GM12873 (cell line): ENCODE measurements around the gene PTDSS2.

Source experiments
- TF ChIP-seq, protein P1 (sequence below): IDR thresholded peaks from 2 replicates; pipeline ENCODE4 v1.5.1; 2012; ENCODE audit warnings: low read depth, mild to moderate bottlenecking, moderate library complexity, low read length, control low read depth; ENCODE audit not compliant: insufficient read depth; ENCODE audit errors: missing control alignments

Gene PTDSS2

DNA sequence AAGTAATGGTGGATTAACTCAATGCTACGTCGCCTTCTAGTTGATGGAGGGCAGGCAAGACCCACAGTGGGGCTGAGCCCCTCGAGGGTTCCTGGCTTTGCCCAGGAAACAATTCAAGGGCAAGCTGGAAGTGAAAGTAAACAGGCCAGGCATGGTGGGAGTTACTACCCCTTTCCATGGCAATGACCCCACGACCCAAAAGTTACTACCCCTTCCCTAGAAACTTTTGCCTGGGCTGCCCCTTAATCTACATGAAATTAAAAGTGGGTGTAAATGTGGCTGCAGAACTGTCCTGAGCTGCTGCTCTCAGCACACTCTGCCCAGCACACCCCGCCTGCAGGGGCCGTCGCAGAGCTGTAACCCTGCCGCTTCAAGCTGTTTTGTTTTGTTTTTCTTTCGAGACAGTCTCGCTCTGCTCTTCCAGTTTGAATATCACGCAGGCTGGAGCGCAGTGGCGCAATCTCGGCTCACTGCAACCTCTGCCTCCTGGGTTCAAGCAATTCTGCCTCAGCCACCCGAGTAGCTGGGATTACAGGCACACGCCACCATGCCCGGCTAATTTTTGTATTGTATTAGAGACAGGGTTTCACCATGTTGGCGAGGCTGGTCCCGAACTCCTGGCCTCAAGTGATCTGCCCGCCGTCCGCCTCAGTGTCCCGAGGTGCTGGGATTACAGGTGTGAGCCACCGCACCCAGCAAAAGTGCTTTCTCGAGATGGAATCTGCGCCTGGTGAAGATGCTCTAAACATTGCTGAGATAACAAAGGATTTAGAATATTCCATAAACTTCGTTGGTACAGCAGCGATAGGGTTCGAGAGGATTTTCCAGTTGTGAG, 62.9 kb downstream of the PTDSS2 start:
- TF ChIP-seq, protein P1, sequence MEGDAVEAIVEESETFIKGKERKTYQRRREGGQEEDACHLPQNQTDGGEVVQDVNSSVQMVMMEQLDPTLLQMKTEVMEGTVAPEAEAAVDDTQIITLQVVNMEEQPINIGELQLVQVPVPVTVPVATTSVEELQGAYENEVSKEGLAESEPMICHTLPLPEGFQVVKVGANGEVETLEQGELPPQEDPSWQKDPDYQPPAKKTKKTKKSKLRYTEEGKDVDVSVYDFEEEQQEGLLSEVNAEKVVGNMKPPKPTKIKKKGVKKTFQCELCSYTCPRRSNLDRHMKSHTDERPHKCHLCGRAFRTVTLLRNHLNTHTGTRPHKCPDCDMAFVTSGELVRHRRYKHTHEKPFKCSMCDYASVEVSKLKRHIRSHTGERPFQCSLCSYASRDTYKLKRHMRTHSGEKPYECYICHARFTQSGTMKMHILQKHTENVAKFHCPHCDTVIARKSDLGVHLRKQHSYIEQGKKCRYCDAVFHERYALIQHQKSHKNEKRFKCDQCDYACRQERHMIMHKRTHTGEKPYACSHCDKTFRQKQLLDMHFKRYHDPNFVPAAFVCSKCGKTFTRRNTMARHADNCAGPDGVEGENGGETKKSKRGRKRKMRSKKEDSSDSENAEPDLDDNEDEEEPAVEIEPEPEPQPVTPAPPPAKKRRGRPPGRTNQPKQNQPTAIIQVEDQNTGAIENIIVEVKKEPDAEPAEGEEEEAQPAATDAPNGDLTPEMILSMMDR: no peak

DNA sequence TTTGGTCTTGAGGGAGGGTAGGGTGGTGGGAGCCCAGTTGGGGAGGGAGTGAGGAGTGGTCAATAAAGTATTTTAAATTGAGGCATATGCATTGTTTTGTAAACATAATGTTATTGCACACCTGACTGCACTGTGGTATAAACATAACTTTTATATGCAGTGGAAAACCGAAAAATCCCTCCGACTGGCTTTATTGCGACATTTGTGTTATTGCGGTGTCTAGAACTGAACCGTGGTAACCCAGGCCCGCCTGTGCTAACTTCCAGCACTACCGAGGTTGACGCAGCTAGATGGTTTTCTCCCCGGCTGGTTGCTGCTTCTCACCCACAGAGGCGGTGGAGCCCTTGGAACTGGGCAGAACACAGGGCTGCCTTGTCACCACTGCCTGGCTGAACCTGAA, 64.5 kb downstream of the PTDSS2 start:
- TF ChIP-seq, protein P1: no peak

DNA sequence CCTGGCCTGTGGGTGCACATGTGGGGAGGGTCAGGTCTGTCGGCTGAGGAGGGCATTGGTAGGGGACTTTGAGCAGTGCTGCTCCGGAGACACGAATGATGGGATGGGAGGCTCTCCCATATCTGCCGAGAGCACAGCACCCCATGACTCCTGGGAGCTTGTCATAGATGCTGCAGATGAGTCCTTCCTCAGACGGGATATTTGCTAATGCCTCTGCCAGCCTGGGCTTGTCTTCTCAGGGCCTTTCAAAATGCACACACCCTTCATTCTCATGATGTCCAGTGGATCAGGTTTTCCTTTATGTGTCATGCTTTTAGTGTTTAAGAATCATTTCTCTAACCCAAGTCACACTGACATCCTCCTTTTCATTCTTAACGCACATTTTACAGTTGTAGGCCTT, 65.1 kb downstream of the PTDSS2 start:
- TF ChIP-seq, protein P1: no peak

DNA sequence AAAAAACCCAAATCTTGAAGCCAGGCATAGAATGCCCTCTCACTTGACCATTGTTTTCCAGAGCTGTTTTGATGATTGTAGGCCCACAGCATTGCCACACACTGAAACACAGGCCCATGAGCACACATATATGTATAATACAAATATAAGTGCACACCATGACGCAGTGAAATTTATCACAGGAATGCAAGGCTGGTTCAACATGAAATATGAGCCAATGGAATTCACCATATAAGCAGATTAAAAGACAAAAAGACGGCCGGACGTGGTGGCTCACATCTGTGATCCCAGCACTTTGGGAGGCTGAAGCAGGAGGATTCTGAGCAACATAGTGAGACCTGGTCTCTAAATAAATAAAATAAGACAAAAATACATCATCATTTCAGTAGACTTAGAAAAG, 66.3 kb downstream of the PTDSS2 start:
- TF ChIP-seq, protein P1: no peak

DNA sequence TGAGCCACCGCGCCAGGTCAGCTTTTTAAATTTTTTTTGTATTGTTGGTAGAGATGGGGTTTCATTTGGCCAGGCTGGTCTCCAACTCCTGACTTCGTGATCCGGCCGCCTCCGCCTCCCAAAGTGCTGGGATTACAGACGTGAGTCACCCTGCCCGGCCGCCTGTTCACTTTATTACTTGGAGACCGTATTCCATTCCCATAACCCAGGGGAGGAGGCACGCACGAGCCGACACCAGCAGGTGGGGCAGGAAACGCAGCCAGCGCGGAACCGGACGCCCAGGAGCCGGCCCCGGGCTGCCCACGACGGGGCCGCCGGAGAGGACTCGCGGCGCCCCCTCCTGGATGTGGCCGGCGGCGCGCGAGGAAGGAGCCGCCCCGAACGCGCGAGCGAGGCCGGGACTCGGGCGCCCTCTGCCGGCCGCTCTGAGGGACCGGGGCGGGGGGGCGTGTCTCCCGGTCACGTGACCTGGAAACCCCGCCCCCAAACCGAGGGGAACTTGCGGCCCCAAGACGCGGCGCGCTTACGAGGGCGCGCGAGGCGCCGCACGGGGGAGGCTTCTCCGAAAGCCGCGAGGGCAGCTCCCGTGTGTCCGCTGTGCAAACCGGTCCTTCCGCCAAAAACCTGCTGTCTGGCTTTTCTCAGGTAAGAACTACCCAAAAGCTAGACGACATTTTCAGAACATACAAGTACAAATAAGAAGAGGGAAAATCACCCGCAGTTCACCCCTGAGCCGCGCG, 68.6 kb downstream of the PTDSS2 start:
- TF ChIP-seq, protein P1: peak; percentile 85

DNA sequence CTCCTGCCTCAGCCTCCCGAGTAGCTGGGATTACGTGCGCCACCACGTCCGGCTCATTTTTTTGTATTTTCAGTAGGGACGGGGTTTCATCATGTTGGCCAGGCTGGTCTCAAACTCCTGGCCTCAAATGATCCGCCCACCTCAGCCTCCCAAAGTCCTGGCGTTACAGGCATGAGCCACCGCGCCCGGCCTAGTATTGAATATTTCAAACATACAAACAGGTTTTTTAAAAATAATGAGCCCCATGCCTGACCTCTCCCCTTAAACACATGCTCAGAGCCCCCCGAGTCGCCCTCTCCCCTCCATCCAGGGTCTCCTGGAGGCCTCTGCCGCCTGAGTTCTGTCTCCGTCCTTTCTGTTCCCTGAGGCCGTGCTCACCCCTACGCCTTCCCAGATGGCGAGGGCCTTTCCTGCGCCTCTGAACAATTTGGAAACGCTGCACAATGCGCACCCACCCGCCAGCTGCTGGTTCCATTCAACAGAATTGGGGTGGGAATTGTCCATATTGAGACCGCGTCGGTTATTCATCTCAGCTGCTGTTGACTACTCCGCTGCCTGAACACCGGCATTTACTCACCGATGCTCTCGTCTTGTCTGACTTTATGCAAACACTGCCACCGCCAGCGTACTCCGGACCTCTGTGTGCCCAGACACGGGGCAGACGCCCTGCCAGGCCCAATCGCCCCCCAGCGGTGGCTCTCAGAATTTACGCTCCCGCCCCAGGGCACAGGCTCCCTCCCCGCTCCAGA, 70.5 kb downstream of the PTDSS2 start:
- TF ChIP-seq, protein P1: peak; percentile 19
